Stimulated activated CD8-positive, alpha-beta memory T cell treated with anti-CD3 and anti-CD28 coated beads, Interleukin-7, amount 100 ng/mL, for 1 hour (primary cell): ENCODE results near the gene TSPAN3.

Source experiments
- DNase-seq, 2 donors: peaks; one replicate each; pipeline ENCODE4 v3.0.0-alpha.2; 2020; ENCODE audit warnings: low read depth in 2 of 2

TSPAN3 gene

GRCh38 chr15:77009646-77010311 lies 61.1 kb downstream of the TSPAN3 start:
- DNase-seq, result no peak

GRCh38 chr15:77009176-77009575 lies 61.7 kb downstream of the TSPAN3 start:
- no peak for DNase-seq

- DNase-seq, result no peak
Measured at GRCh38 chr15:77004189-77004588, 66.7 kb downstream of the TSPAN3 start.

GRCh38 chr15:77002954-77003912 lies 67.7 kb downstream of the TSPAN3 start:
- peak; percentile 39 for DNase-seq

GRCh38 chr15:77002436-77002835 lies 68.5 kb downstream of the TSPAN3 start:
- DNase-seq, result no peak

GRCh38 chr15:77001966-77002365 lies 68.9 kb downstream of the TSPAN3 start:
- no peak for DNase-seq

- no peak for DNase-seq
Measured at GRCh38 chr15:77001351-77001750, 69.6 kb downstream of the TSPAN3 start.

GRCh38 chr15:76999996-77000395 lies 70.9 kb downstream of the TSPAN3 start:
- no peak for DNase-seq

GRCh38 chr15:76998663-76999285 lies 72.1 kb downstream of the TSPAN3 start:
- no peak for DNase-seq

GRCh38 chr15:76996526-76997401 lies 74.1 kb downstream of the TSPAN3 start:
- peak; percentile 35 to 43 for DNase-seq

- DNase-seq, result no peak
Measured at GRCh38 chr15:76996076-76996525, 74.8 kb downstream of the TSPAN3 start.

- DNase-seq, result peak in 1 of 2 donors; percentile 41
Measured at GRCh38 chr15:76994971-76995945, 75.7 kb downstream of the TSPAN3 start, which contains the start of gene PSTPIP1. Gene PSTPIP1 (plus strand): TSS chr15:76995126. CDS start chr15:76995574, 448 bp downstream.

GRCh38 chr15:76994496-76994895 lies 76.4 kb downstream of the TSPAN3 start:
- DNase-seq, result no peak

- no peak for DNase-seq
Measured at GRCh38 chr15:76994001-76994400, 76.9 kb downstream of the TSPAN3 start.

- DNase-seq, result no peak
Measured at GRCh38 chr15:76993114-76993725, 77.7 kb downstream of the TSPAN3 start.

- DNase-seq, result no peak
Measured at GRCh38 chr15:76991741-76992645, 78.9 kb downstream of the TSPAN3 start.
